Measurements from ENCODE around the gene TMPRSS2.

TMPRSS2 gene

DNA sequence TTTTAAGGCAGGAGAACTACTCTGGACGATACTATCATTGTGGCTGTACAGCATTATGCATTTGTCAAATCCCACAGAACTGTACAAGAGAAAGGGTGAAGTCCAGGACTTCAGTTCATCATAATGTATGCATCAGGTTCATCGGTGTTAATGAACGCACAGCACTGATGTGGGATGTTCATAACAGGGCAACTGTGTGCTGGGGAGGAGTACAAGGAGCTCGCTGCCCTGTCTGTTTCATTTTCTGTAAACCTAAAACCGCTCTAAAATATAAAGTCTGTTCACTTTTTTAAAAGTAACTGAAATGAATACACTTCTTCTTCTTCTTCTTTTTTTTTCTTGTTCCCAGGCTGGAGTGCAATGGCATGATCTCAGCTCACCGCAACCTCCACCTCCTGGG, 25.0 kb downstream of the TMPRSS2 start:
- no peak overlapping the region for H3K27ac ChIP-seq (ENCODE audit: low read depth, low read length)
- H3K4me1 ChIP-seq (ENCODE audit: control insufficient read depth, insufficient read depth, low read length, unreplicated experiment): peaks cover 7% of the 10 kb centered on the region
- H3K79me2 ChIP-seq (ENCODE audit: control insufficient read depth, insufficient read depth, low read length, unreplicated experiment): no peaks in the 10 kb centered on the region
- no peak overlapping the region for H3K4me3 ChIP-seq (ENCODE audit: low read depth, low read length)
- peaks cover 43% of the 10 kb centered on the region for H3K27me3 ChIP-seq (ENCODE audit: insufficient read depth, low read length)
- H2AFZ ChIP-seq (ENCODE audit: low read length, unreplicated experiment): no peak overlapping the region
- H3K36me3 ChIP-seq (ENCODE audit: insufficient read depth, low read length): no peaks in the 10 kb centered on the region

GRCh38 chr21:41482301-41482700, 25.7 kb downstream of the TMPRSS2 start:
- H3K4me1 ChIP-seq (ENCODE audit: control insufficient read depth, insufficient read depth, low read length, unreplicated experiment): peaks cover 7% of the 10 kb centered on the region
- H3K27me3 ChIP-seq (ENCODE audit: insufficient read depth, low read length): peaks cover 48% of the 10 kb centered on the region
- no peaks in the 10 kb centered on the region for H3K36me3 ChIP-seq (ENCODE audit: insufficient read depth, low read length)
- no peak overlapping the region for H3K4me3 ChIP-seq (ENCODE audit: low read depth, low read length)
- H2AFZ ChIP-seq (ENCODE audit: low read length, unreplicated experiment): no peak overlapping the region
- no peaks in the 10 kb centered on the region for H3K79me2 ChIP-seq (ENCODE audit: control insufficient read depth, insufficient read depth, low read length, unreplicated experiment)
- H3K27ac ChIP-seq (ENCODE audit: low read depth, low read length): no peak overlapping the region

GRCh38 chr21:41481191-41481590, 26.8 kb downstream of the TMPRSS2 start:
- H3K27ac ChIP-seq (ENCODE audit: low read depth, low read length): no peak overlapping the region
- no peaks in the 10 kb centered on the region for H3K36me3 ChIP-seq (ENCODE audit: insufficient read depth, low read length)
- peaks cover 49% of the 10 kb centered on the region for H3K27me3 ChIP-seq (ENCODE audit: insufficient read depth, low read length)
- H3K79me2 ChIP-seq (ENCODE audit: control insufficient read depth, insufficient read depth, low read length, unreplicated experiment): no peaks in the 10 kb centered on the region
- no peak overlapping the region for H3K4me3 ChIP-seq (ENCODE audit: low read depth, low read length)
- no peak overlapping the region for H2AFZ ChIP-seq (ENCODE audit: low read length, unreplicated experiment)
- H3K4me1 ChIP-seq (ENCODE audit: control insufficient read depth, insufficient read depth, low read length, unreplicated experiment): peaks cover 7% of the 10 kb centered on the region

DNA sequence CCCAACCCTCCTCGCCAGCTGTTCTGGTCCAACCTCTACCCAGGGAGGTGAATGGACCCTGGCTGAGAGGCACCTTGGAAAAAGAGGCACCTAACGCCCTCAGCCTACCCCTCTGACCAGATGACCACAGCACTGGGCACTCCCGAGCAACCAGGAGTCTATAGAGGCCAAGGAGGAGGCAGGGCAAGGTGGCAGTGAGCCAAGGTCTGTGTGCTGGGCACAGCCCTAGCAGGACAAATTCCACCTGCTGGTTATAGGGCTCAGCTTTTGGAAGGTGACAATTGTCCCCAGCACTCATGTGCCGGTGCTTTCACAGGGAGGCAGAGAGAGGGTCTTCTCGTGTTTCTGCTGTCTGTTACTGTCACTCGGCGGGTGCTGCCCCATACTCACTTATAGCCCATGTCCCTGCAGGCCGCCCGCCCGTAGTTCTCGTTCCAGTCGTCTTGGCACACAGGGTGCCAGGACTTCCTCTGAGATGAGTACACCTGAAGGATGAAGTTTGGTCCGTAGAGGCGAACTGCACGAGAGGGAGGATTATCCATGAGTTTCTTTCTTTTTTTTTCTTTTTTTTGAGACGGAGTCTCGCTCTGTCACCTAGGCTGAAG, 27.8 kb downstream of the TMPRSS2 start:
- no peak overlapping the region for H3K27ac ChIP-seq (ENCODE audit: low read depth, low read length)
- no peaks in the 10 kb centered on the region for H3K36me3 ChIP-seq (ENCODE audit: insufficient read depth, low read length)
- H3K27me3 ChIP-seq (ENCODE audit: insufficient read depth, low read length): peaks cover 54% of the 10 kb centered on the region
- H3K79me2 ChIP-seq (ENCODE audit: control insufficient read depth, insufficient read depth, low read length, unreplicated experiment): no peaks in the 10 kb centered on the region
- no peak overlapping the region for H2AFZ ChIP-seq (ENCODE audit: low read length, unreplicated experiment)
- H3K4me3 ChIP-seq (ENCODE audit: low read depth, low read length): no peak overlapping the region
- H3K4me1 ChIP-seq (ENCODE audit: control insufficient read depth, insufficient read depth, low read length, unreplicated experiment): peaks cover 7% of the 10 kb centered on the region

DNA sequence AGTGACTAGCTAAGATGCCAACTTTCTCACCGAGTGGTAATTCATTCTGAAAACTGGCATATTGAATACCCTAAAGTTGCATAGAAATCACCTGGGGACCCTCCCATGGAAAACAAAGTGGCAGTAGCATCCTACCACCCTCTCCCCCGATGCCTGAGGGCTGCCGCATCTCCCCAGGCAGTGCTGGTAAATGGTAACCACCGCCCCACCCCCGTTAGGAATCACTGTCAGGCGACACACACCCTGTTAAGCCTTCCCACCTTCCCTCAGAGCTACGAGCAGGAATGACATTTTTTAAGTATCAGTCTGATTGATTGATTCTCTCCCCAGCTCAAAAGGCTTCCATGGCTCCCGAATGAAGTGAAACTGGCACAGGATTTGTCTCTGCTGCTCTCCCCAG, 28.3 kb downstream of the TMPRSS2 start:
- Histone ChIP-seq H3K4me1 (ENCODE audit: control insufficient read depth, insufficient read depth, low read length, unreplicated experiment) (peaks cover 7% of the 10 kb centered on the region), H3K4me3 (ENCODE audit: low read depth, low read length) (no peak overlapping the region), H2AFZ (ENCODE audit: low read length, unreplicated experiment) (no peak overlapping the region), H3K36me3 (ENCODE audit: insufficient read depth, low read length) (no peaks in the 10 kb centered on the region), H3K27ac (ENCODE audit: low read depth, low read length) (no peak overlapping the region), H3K27me3 (ENCODE audit: insufficient read depth, low read length) (peaks cover 51% of the 10 kb centered on the region), H3K79me2 (ENCODE audit: control insufficient read depth, insufficient read depth, low read length, unreplicated experiment) (no peaks in the 10 kb centered on the region)

DNA sequence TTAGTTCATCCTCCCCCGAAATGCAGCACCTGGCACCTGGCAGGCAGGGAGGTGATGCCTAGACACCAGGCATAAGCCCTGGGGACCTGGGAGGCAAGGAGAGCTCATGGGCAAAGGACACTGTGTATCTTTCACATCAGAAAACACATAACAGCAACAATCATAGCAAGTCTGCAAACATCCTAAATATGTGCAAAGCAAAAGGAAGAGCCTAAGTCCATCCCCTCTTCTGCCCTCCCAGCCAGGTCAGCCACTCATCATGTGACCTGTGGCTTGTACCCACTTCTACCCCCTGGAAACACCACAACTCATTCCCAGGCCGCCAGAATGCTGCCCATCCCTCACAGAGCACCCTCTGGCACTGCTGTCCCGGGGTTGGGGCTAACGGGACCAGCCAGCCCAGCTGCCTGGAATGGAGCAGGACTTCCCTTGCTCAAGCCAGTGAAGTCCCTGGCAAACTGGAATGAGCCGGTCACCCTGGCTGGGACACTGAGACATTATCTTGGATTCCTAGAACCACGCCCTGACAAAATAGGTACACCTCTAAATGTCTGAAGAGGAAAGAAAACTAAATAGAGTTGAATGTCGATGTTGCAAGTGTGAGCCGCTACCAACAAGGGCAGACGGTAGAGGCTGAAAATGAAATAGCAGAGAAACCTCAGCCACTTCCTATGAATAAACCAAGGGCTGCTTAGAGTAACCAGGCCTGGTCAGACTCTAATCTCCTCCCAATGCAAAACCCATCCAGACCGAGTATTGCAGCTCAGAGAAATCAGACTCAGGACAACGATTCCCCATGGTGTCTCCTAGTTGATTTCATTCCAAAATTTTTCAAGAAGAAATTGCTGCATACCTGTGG, 29.4 kb downstream of the TMPRSS2 start:
- no peak overlapping the region for H2AFZ ChIP-seq (ENCODE audit: low read length, unreplicated experiment)
- peaks cover 7% of the 10 kb centered on the region for H3K4me1 ChIP-seq (ENCODE audit: control insufficient read depth, insufficient read depth, low read length, unreplicated experiment)
- H3K36me3 ChIP-seq (ENCODE audit: insufficient read depth, low read length): no peaks in the 10 kb centered on the region
- H3K27me3 ChIP-seq (ENCODE audit: insufficient read depth, low read length): peaks cover 42% of the 10 kb centered on the region
- no peak overlapping the region for H3K4me3 ChIP-seq (ENCODE audit: low read depth, low read length)
- H3K27ac ChIP-seq (ENCODE audit: low read depth, low read length): no peak overlapping the region
- no peaks in the 10 kb centered on the region for H3K79me2 ChIP-seq (ENCODE audit: control insufficient read depth, insufficient read depth, low read length, unreplicated experiment)

DNA sequence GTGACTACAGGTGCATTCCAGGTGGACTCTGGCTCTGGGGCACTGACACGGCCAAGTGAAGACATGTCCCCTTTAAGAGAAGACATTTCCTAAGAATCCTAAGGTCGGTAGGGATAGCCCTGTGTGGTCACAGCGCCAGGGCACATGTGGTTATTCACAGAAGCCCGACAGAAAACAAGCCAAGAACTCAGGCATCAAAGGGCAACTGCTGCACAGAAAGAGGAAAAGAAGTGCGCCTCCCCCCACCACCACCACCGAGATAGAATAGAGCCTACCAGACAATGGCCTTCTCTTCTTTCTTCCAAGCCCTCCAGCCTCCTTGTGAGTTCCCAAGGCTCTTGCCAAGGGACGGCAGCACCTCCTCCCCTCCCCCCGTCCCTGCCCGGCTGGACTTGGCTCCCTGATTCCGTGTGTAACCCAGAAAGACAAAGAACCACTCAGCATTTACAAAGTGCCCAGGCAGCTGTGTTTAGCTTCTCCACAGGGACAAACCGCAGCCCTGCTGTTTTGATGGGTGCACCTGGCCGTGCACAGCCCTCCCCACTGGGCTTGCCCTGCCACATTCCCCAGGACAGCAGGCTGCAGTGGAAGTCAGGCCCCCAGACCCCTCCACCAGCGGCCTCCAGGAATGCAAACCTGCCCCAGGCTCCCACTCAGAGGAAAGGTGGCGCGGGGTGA, 30.2 kb downstream of the TMPRSS2 start:
- no peaks in the 10 kb centered on the region for H3K36me3 ChIP-seq (ENCODE audit: insufficient read depth, low read length)
- peaks cover 40% of the 10 kb centered on the region for H3K27me3 ChIP-seq (ENCODE audit: insufficient read depth, low read length)
- H3K79me2 ChIP-seq (ENCODE audit: control insufficient read depth, insufficient read depth, low read length, unreplicated experiment): no peaks in the 10 kb centered on the region
- peaks cover 5% of the 10 kb centered on the region for H3K4me1 ChIP-seq (ENCODE audit: control insufficient read depth, insufficient read depth, low read length, unreplicated experiment)
- no peak overlapping the region for H3K4me3 ChIP-seq (ENCODE audit: low read depth, low read length)
- H2AFZ ChIP-seq (ENCODE audit: low read length, unreplicated experiment): no peak overlapping the region
- H3K27ac ChIP-seq (ENCODE audit: low read depth, low read length): no peak overlapping the region

GRCh38 chr21:41475714-41476420, 32.1 kb downstream of the TMPRSS2 start:
- H3K4me3 ChIP-seq (ENCODE audit: low read depth, low read length): no peak overlapping the region
- no peak overlapping the region for H2AFZ ChIP-seq (ENCODE audit: low read length, unreplicated experiment)
- peaks cover 44% of the 10 kb centered on the region for H3K27me3 ChIP-seq (ENCODE audit: insufficient read depth, low read length)
- no peaks in the 10 kb centered on the region for H3K36me3 ChIP-seq (ENCODE audit: insufficient read depth, low read length)
- H3K27ac ChIP-seq (ENCODE audit: low read depth, low read length): no peak overlapping the region
- no peaks in the 10 kb centered on the region for H3K4me1 ChIP-seq (ENCODE audit: control insufficient read depth, insufficient read depth, low read length, unreplicated experiment)
- no peaks in the 10 kb centered on the region for H3K79me2 ChIP-seq (ENCODE audit: control insufficient read depth, insufficient read depth, low read length, unreplicated experiment)

DNA sequence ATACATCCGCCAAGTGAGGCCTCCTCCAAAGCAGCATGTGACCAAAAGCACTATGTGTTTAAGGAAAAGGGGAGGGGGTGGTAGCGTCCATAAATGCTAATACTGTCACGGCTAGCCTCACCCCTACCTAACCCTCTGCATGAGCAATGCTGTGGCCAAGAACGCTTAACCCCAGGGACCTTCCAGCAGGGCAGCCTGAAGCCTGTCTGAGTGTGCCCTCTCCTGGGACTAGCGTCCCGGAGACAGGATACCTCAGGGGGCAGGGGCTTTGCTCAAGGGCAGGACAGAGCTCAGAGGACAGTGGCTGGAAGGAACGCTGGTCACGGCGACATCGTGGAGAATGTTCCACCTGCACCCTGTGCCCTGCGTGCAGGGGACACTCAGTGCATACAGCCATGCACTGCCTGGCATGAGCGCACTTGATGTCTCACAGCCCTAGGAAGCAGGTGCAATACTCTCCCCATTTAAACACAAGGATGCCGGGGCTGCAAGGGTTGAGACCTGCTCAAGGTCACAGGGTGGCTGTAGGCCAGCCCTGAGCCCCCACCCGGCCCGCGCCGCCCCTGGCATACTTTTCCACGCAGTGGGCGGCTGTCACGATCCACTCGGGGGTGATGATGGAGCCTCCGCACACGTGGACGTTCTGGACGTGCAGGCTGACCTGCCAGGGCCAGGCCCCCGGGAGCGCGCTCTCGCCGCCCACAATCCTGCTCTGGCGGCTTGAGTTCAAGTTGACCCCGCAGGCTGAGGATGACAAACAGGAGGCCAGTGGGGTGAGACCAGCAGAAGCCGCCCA, 35.0 kb downstream of the TMPRSS2 start:
- Histone ChIP-seq H3K79me2 (ENCODE audit: control insufficient read depth, insufficient read depth, low read length, unreplicated experiment) (no peaks in the 10 kb centered on the region), H3K4me1 (ENCODE audit: control insufficient read depth, insufficient read depth, low read length, unreplicated experiment) (peaks cover under 1% of the 10 kb centered on the region), H3K36me3 (ENCODE audit: insufficient read depth, low read length) (no peaks in the 10 kb centered on the region), H3K27me3 (ENCODE audit: insufficient read depth, low read length) (peaks cover 28% of the 10 kb centered on the region), H2AFZ (ENCODE audit: low read length, unreplicated experiment) (no peak overlapping the region), H3K4me3 (ENCODE audit: low read depth, low read length) (no peak overlapping the region), H3K27ac (ENCODE audit: low read depth, low read length) (no peak overlapping the region)

GRCh38 chr21:41470054-41470453, 37.9 kb downstream of the TMPRSS2 start:
- peaks cover 17% of the 10 kb centered on the region for H3K27me3 ChIP-seq (ENCODE audit: insufficient read depth, low read length)
- no peak overlapping the region for H3K27ac ChIP-seq (ENCODE audit: low read depth, low read length)
- H3K4me3 ChIP-seq (ENCODE audit: low read depth, low read length): no peak overlapping the region
- no peaks in the 10 kb centered on the region for H3K36me3 ChIP-seq (ENCODE audit: insufficient read depth, low read length)
- H3K4me1 ChIP-seq (ENCODE audit: control insufficient read depth, insufficient read depth, low read length, unreplicated experiment): peaks cover 15% of the 10 kb centered on the region
- H2AFZ ChIP-seq (ENCODE audit: low read length, unreplicated experiment): no peak overlapping the region
- H3K79me2 ChIP-seq (ENCODE audit: control insufficient read depth, insufficient read depth, low read length, unreplicated experiment): no peaks in the 10 kb centered on the region

All from ACC112 (cell line).